Suppressor macrophage treated with lipopolysaccharide for 1 hour (primary cell): ENCODE measurements around the gene ADAMTS16.

ENCODE experiments used
- DNase-seq, 3 donors: peaks; one replicate each; pipeline ENCODE4 v3.0.0-alpha.2; 2020 to 2022

ADAMTS16 gene

DNA sequence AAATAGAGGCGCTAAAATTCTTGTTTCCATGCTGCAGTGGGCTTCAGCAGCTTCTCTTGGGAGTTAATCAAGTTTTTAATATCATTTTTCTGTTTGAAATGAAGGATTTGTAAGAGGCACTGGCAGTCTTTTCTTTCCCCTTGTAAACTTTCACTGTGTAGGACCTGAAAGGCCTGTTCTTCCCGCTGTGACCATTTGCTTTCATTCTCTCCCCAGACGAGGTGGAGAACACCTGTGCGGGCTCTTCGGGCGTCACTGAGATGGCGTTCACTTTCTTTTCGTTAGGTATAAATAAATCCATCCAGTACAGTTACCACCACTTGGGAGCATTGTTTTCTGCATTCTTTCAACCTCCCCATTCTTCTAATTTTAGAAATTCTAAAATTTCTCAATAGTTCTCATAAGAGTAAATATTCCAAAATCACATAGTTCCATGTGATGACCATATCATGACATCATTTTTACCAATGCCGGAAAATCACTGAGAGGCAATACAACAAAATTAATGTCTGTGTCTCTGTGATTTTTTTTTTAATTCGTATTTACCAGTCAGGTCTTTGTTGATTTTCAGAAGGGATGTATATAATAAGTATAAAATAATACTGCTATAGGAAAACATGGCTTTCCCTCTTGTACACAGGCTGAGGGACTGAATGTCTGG is 150.7 kb downstream of the ADAMTS16 start:
- DNase-seq, result no peak

DNA sequence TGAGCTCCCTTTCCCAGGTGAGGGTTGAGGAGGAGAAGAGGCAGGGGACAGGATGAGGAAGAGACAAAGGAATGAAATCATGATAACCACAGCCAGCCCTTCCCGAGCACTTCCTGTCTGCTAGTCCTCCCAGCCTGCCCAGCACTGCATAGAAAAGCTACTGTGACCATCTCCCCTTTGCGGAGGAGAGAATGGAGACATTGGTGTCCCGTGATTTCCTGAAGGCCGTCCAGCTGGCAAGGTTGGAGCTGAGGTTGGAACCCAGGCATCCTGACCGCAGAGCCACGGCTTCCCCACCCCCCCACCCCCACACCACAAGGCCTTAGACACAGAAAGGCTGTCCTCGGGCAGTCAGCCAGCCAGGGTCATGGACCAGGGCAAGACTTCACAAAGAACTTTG is 151.2 kb downstream of the ADAMTS16 start:
- no peak for DNase-seq

GRCh38 chr5:5293029-5293428 is 152.9 kb downstream of the ADAMTS16 start:
- no peak for DNase-seq

- DNase-seq, result no peak
Observed at GRCh38 chr5:5294429-5294828, 154.3 kb downstream of the ADAMTS16 start.

DNA sequence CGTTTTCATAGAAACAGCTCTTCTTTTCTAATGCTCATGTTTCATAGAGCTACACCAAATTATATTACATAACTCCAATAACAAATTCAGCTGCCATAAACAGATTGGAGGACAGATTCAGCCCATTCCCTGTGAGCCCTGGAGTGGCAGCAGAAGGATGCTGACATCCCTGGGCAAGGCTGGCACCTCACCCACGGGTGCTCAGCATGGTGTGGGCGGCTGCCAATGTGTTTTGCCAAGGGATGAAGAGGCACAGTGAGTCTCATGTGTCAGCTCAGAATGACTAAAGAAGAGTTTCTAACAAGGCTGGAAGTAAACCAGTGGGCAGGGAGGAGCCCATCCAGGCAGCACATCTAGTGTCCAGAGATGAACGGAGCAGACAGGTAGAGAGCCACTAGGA is 155.2 kb downstream of the ADAMTS16 start:
- DNase-seq, result no peak

GRCh38 chr5:5296051-5296450 is 155.9 kb downstream of the ADAMTS16 start:
- DNase-seq, result no peak

- DNase-seq, result no peak
Observed at GRCh38 chr5:5297432-5298067, 157.4 kb downstream of the ADAMTS16 start.

DNA sequence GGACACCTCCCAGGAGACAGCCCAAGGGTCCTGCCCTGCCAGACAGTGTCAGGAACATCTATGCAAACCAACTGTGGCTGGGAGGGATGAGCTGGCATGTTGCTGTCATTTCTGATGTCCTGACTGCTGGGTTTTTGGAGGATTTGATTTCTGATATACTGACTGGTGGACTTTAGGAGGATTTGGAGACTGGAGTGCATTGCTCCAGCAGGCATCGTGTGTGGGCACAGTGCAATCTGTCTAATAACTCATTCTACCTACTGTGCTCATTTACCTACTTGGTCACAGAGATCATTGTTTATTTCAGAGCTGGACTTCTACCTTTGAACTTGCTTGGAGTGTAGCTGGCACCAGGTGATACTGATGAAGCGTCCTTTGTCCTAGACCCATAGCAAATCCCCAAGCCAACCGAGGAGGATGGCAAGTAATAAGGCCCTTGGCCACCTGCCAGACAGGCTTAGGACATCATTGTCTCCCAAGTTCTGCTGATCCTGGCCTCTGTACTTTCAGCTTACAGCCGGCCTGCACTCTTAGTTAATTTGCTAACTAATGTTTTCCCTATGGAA is 158.0 kb downstream of the ADAMTS16 start:
- DNase-seq, result no peak

GRCh38 chr5:5298841-5299541 is 158.9 kb downstream of the ADAMTS16 start:
- no peak for DNase-seq

DNA sequence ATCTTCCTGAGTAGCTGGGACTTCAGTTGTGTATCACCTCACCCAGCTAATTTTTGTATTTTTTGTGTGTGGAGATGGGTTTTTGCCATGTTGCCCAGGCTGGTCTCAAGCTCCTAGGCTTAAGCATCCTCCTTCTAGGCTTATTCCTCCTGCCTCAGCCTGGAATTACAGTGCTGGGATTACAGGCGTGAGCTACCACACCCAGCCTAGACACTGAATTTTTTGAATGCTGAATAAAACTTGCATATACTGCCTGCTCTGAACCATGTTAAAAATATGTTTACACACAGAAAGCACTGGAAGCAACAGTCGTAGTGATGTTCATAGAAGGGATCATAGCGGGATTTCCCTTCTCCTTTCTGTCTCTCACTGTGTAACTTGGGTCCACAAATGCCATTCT is 161.0 kb downstream of the ADAMTS16 start:
- no peak for DNase-seq

- no peak for DNase-seq
Observed at GRCh38 chr5:5302201-5302600, 162.1 kb downstream of the ADAMTS16 start.

DNA sequence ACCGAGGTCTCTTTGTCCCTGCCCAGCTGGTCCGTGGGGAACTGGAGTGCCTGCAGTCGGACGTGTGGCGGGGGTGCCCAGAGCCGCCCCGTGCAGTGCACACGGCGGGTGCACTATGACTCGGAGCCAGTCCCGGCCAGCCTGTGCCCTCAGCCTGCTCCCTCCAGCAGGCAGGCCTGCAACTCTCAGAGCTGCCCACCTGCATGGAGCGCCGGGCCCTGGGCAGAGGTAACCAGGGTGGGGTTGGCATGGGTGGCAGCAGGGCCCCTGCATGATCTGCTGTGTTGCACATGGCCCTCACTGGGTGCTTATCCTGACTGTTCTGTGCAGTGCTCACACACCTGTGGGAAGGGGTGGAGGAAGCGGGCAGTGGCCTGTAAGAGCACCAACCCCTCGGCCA is 163.1 kb downstream of the ADAMTS16 start:
- no peak for DNase-seq

DNA sequence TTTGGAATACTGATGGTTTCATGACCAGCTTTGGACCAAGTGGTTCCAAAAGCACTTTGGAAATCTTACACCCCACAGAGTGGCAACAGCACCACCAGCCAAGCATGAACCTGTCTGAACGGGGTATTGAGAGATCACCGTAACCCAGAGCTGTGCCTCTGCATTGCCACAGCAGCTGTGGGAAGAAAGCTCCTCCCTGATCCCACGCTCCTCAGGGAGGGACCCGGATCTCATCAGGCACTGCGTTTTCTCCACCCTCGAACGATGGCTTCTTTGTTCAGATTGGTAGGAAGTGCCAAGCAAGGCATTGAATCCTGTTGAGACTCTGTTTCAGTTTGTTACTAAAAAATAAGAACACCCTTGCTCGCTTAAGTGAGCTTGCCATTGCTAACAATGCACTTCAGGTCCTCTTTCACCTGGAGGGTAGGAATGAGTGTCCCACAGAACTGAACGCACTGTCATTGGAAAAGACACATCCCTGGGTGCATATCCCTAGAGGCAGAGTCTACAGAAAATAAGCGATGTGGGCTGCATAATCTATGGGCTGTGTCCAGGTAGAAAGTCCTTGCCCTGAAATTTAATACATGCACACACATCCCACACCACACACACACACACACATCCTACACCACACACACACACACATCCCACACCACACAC is 164.4 kb downstream of the ADAMTS16 start:
- no peak for DNase-seq

DNA sequence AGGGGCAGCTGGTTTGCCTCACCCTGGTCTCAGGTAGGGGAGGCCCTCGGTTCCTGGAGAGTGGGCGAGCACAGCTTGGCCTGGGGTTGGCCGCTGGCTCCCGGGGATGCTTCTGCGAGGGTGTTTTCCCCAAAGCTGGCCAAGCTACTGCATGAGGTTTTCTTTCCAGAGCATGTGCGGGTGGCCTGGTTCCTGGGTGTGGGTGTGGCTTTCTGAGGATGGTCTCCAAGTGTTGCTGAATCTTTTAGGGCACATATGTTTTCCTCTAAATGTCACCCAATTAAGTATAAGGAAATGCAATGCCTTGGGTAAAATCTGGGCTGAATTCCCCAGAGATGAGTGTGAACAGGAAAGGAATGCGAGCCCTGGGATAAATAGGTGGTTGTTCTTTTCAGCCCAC is 166.6 kb downstream of the ADAMTS16 start:
- no peak for DNase-seq

- DNase-seq, result no peak
Observed at GRCh38 chr5:5308319-5308718, 168.2 kb downstream of the ADAMTS16 start.

DNA sequence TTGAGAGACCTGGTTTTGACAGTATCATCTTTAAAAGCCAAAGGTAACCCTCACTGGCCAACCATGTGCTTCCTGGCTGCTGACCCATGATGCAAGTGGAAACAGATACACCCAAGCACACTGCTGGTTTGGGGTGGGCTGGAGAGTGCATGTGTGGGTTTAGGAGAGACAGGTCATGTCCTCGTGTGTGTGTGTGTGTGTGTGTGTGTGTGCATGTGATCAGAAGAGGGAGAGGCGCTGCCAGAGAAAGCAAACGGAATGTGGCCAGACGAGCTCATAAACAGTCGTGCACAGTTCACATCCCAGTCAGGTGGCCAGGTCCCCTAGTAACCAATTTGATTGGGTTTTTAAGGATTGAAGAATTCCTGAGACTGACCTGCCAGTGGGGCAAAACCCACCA is 169.5 kb downstream of the ADAMTS16 start:
- no peak for DNase-seq

- DNase-seq, result no peak
Observed at GRCh38 chr5:5313101-5313635, 173.0 kb downstream of the ADAMTS16 start.

- DNase-seq, result no peak
Observed at GRCh38 chr5:5314166-5314565, 174.0 kb downstream of the ADAMTS16 start.

DNA sequence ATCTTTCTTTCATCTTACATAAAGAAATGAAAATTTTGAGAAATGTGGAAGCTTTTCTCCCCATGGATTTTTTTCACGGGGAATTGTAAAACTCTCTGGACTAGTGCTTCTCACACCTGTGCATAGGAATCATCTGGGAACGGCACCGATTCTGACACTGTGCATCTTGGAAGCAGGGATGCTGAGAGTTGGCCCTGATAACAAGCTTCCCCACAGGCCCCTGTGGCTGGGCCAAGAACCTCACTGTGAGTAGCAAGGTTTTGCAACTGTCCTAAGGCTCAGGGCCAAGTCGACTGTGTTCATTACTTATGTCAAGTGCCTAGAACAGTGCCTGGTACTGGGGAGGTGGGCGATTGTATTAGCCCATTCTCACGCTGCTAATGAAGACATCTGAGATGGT is 174.5 kb downstream of the ADAMTS16 start:
- DNase-seq, result no peak

DNA sequence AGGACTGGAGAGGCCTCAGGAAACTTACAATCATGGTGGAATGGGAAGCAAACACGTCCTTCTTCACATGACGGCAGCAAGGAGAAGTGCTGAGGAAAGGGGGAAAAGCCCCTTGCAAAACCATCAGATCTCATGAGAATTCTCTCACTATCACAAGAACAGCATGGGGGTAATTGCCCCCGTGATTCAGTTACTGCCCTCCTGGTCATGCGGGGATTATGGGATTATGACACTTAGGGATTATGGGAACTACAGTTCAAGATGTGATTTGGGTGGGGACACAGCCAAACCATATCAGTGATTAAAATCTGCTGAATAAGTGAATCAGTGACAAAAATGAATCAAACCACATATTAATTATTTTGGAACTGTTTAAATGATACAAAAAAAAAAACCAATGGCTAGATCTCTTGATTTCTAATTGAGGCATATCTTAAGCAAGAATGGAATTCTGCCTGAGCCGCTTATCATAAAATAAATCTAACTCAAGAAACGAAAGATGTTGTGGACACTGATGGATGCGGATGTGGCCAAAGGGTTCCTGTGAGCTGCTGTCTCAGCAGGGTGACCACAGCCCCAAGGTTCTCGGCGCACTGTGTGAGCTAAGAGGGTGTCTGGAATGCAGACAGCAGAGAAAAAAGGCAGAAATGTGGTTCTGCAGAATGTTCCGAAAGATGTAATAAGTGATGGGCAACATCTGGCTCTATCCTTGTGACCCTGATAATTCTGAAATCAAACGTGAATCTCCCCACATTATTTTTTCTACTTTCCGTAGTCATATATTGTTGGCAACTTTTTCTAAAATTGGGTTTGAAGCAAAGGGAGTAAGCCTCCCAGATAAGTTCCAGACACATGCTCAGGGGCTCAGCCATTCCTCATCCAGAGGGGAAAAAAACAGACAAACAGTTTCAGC is 175.2 kb downstream of the ADAMTS16 start:
- no peak for DNase-seq

DNA sequence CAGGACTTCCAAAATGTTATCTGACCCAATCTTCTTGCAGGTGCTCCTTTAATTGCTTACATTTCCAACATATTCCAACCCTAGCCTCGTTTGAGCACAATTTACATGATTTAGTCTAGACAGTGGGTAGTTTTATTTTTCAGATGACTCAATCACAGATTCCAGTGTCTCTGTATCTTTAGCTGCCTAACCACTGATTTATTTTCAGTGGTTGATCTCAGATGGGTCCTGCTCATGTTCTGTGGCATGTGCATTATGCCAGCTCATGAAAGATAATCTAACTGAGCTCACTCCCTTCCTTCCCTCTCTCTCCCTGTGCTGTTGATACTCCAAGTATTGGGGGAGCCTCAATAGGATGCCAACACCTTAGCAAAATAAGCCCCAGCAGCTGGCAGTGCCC is 176.2 kb downstream of the ADAMTS16 start:
- DNase-seq, result no peak

DNA sequence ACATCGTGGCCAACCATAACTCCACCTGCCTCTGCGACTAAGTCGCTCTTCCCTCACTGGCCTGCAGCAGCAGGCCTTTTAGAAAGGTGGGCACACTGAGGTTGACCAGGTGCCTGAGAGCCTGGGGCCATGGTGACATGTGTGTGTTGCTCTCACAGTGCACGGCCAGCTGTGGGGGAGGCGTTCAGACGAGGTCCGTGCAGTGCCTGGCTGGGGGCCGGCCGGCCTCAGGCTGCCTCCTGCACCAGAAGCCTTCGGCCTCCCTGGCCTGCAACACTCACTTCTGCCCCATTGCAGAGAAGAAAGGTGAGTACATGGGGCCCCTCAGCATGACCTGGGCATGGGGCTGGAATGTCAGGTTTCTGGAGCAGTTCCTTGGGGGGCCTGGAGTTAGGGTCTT is 177.8 kb downstream of the ADAMTS16 start:
- no peak for DNase-seq
